Subcutaneous abdominal adipose tissue (tissue), 5 donors: ENCODE results near the gene ARHGAP28.

Source experiments
- H3K27ac ChIP-seq: one replicate; pipeline ENCODE4 v1.7.0; 2013; ENCODE audit warnings: low read depth, mild to moderate bottlenecking, inconsistent platforms, low read length, moderate library complexity
- H3K27me3 ChIP-seq, 5 donors: one replicate each; pipeline ENCODE4 v1.7.0; 2013; ENCODE audit warnings: low read length in 5 of 5, inconsistent platforms in 1 of 5; ENCODE audit not compliant: control insufficient read depth in 5 of 5, insufficient read depth in 4 of 5
- H3K36me3 ChIP-seq, 5 donors: one replicate each; pipeline ENCODE4 v1.7.0; 2013; ENCODE audit warnings: low read length in 5 of 5; ENCODE audit not compliant: control insufficient read depth in 5 of 5, insufficient read depth in 5 of 5
- H3K4me1 ChIP-seq, 5 donors: one replicate each; pipeline ENCODE4 v1.7.0; 2013; ENCODE audit warnings: low read length in 5 of 5, mild to moderate bottlenecking in 3 of 5, moderate library complexity in 1 of 5; ENCODE audit not compliant: control insufficient read depth in 5 of 5, insufficient read depth in 5 of 5
- H3K4me3 ChIP-seq, 5 donors: one replicate each; pipeline ENCODE4 v1.7.0; 2013; ENCODE audit warnings: low read length in 5 of 5, low read depth in 1 of 5
- H3K9ac ChIP-seq, 5 donors: one replicate each; pipeline ENCODE4 v1.7.0; 2013; ENCODE audit warnings: low read length in 5 of 5, mild to moderate bottlenecking in 4 of 5, moderate library complexity in 3 of 5
- H3K9me3 ChIP-seq, 5 donors: one replicate each; pipeline ENCODE4 v1.7.0; 2013; ENCODE audit warnings: low read length in 5 of 5; ENCODE audit not compliant: control insufficient read depth in 5 of 5
- donor health status: healthy.
- donor health status: healthy.
- donor health status: healthy.
- donor health status: healthy.
- donor health status: healthy.

ARHGAP28 gene

GRCh38 chr18:6960124-6960523, 230.6 kb downstream of the ARHGAP28 start:
- Histone ChIP-seq H3K9ac (no peak overlapping the region), H3K27me3 (no peaks in the 10 kb centered on the region), H3K9me3 (peaks cover 0 to 10% (median 0%) of the 10 kb centered on the region in 5 donors), H3K4me3 (no peak overlapping the region), H3K36me3 (no peaks in the 10 kb centered on the region), H3K27ac (no peak overlapping the region), H3K4me1 (peaks cover 0 to 21% (median 0%) of the 10 kb centered on the region in 5 donors)

- Histone ChIP-seq H3K27me3 (no peaks in the 10 kb centered on the region), H3K9me3 (peaks cover 0 to 10% (median 0%) of the 10 kb centered on the region in 5 donors), H3K4me3 (no peak overlapping the region), H3K4me1 (peaks cover 0 to 21% (median 0%) of the 10 kb centered on the region in 5 donors), H3K9ac (no peak overlapping the region), H3K36me3 (no peaks in the 10 kb centered on the region), H3K27ac (no peak overlapping the region)
Measured at GRCh38 chr18:6960656-6961055, 231.1 kb downstream of the ARHGAP28 start.

GRCh38 chr18:6961331-6961730, 231.8 kb downstream of the ARHGAP28 start:
- H3K36me3 ChIP-seq: no peaks in the 10 kb centered on the region
- no peak overlapping the region for H3K9ac ChIP-seq
- H3K4me1 ChIP-seq: peaks cover 0 to 21% (median 0%) of the 10 kb centered on the region in 5 donors
- peaks cover 0 to 10% (median 0%) of the 10 kb centered on the region in 5 donors for H3K9me3 ChIP-seq
- peak overlapping the region; percentile 25 for H3K27ac ChIP-seq
- no peaks in the 10 kb centered on the region for H3K27me3 ChIP-seq
- H3K4me3 ChIP-seq: peak overlapping the region in 3 of 5 donors; percentile 3 to 32 (median 18)

GRCh38 chr18:6962571-6963451, 233.3 kb downstream of the ARHGAP28 start:
- H3K36me3 ChIP-seq: no peaks in the 10 kb centered on the region
- no peak overlapping the region for H3K4me3 ChIP-seq
- H3K4me1 ChIP-seq: peaks cover 0 to 21% (median 0%) of the 10 kb centered on the region in 5 donors
- H3K27ac ChIP-seq: peak overlapping the region; percentile 31
- H3K9ac ChIP-seq: no peak overlapping the region
- no peaks in the 10 kb centered on the region for H3K27me3 ChIP-seq
- H3K9me3 ChIP-seq: peaks cover 0 to 10% (median 0%) of the 10 kb centered on the region in 5 donors

GRCh38 chr18:6963452-6964097, 234.1 kb downstream of the ARHGAP28 start:
- no peaks in the 10 kb centered on the region for H3K27me3 ChIP-seq
- no peaks in the 10 kb centered on the region for H3K36me3 ChIP-seq
- H3K4me1 ChIP-seq: peaks cover 0 to 21% (median 0%) of the 10 kb centered on the region in 5 donors
- no peak overlapping the region for H3K9ac ChIP-seq
- no peak overlapping the region for H3K4me3 ChIP-seq
- H3K27ac ChIP-seq: peak overlapping the region; percentile 31
- peaks cover 0 to 10% (median 0%) of the 10 kb centered on the region in 5 donors for H3K9me3 ChIP-seq
